ENCODE data around the gene DTYMK. TPM values are rescaled to one million over a fixed set of nuclear protein-coding genes. Genes with fewer than 3 reads are reported as not detected.
A peak's percentile ranks its signal among the peaks of the same experiment; 100 is the strongest.
"Not testable (repeated sequence)": the region's sequence is repeated elsewhere in the genome, so short reads cannot be mapped to it uniquely, and the experiment has no call there.

DTYMK gene
- polyA plus RNA-seq, 1 of the 3 experiments (the other 2 are of a cell fraction), result 51.1 TPM

GRCh38 chr2:241665731-241666440 lies 20.7 kb downstream of the DTYMK start:
- CTCF ChIA-PET, result interaction anchor here (0.5 to 3.3 kb wide), 17 partner anchors 10 to 826 kb away, joined by 3 to 32 read pairs (median 4); partner anchors contain the start of genes ATG4B, D2HGDH and DTYMK
- H3K27me3 ChIP-seq (ENCODE audit: insufficient read depth), result no peaks in the 10 kb centered on the region
- no peak overlapping the region for H3K4me3 ChIP-seq (ENCODE audit: low read depth in 2 of 2, low read length in 1 of 2)
- TF ChIP-seq PBX3 (IDR thresholded peaks at IDR 0.05), result peak; percentile 41
- TF ChIP-seq TEAD4 (IDR thresholded peaks at IDR 0.05; ENCODE audit: borderline replicate concordance, insufficient read depth), result no peak
- no peak for TF ChIP-seq JUND (IDR thresholded peaks at IDR 0.05)
- no peak for TF ChIP-seq USF1 (IDR thresholded peaks at IDR 0.05; ENCODE audit: borderline replicate concordance, low read depth)
- TF ChIP-seq RAD21 (IDR thresholded peaks at IDR 0.05; ENCODE audit: low read length), result no peak
- no peak for TF ChIP-seq CHD2 (IDR thresholded peaks at IDR 0.05; ENCODE audit: low read length, partially characterized antibody)
- H3K4me2 ChIP-seq, result peak overlapping the region; percentile 44; the same call in 1 of the 2 replicates
- H3K27ac ChIP-seq (ENCODE audit: low read depth in 2 of 2, low read length in 1 of 2), result peak overlapping the region; percentile 45 to 87; a peak in 3 of 4 replicates
- H2AFZ ChIP-seq (ENCODE audit: low read depth), result no peak overlapping the region
- POLR2A ChIA-PET, result interaction anchor here (0.6 kb wide), 2 partner anchors 13 to 231 kb away, joined by 3 read pairs; no protein-coding TSS in a partner anchor
- peaks cover 18 to 40% of the 10 kb centered on the region in 2 experiments for H3K36me3 ChIP-seq (replicated peaks in 1 of 2; ENCODE audit: control insufficient read depth in 1 of 2, insufficient read depth in 2 of 2, low read length in 1 of 2)
- no peak overlapping the region for H3K9ac ChIP-seq
- no peak for DNase-seq
- H4K20me1 ChIP-seq (ENCODE audit: insufficient read depth), result peaks cover 7% of the 10 kb centered on the region
- 74% methylated on average over 23 of the region's 23 CpGs for WGBS (ENCODE audit: low lambda C conversion rate)
- H3F3A ChIP-seq (replicated peaks; ENCODE audit: insufficient read depth), result peaks cover 24% of the 10 kb centered on the region
- no peaks in the 10 kb centered on the region for H3K9me3 ChIP-seq
- no peaks in the 10 kb centered on the region for H3K9me2 ChIP-seq
- peaks cover 10 to 21% of the 10 kb centered on the region in 2 experiments; a peak in 2 of 4 replicates for H3K4me1 ChIP-seq (ENCODE audit: control insufficient read depth in 1 of 2, insufficient read depth in 2 of 2, low read depth in 1 of 2, low read length in 1 of 2)
- no peaks in the 10 kb centered on the region for H3K79me2 ChIP-seq (ENCODE audit: insufficient read depth)

GRCh38 chr2:241662731-241663130 lies 23.9 kb downstream of the DTYMK start:
- H3K27ac ChIP-seq (ENCODE audit: low read depth in 2 of 2, low read length in 1 of 2); H3K79me2 ChIP-seq (ENCODE audit: insufficient read depth); H3K27me3 ChIP-seq (ENCODE audit: insufficient read depth); H3K4me2 ChIP-seq; H3K9me3 ChIP-seq; H3K9ac ChIP-seq; H3K4me3 ChIP-seq (ENCODE audit: low read depth in 2 of 2, low read length in 1 of 2); H2AFZ ChIP-seq (ENCODE audit: low read depth); DNase-seq; H3K9me2 ChIP-seq: not testable (repeated sequence)
- Histone ChIP-seq H3K4me1 (ENCODE audit: control insufficient read depth in 1 of 2, insufficient read depth in 2 of 2, low read depth in 1 of 2, low read length in 1 of 2) (peaks cover 10 to 21% of the 10 kb centered on the region in 2 experiments; a peak in 2 of 4 replicates), H3K36me3 (replicated peaks in 1 of 2; ENCODE audit: control insufficient read depth in 1 of 2, insufficient read depth in 2 of 2, low read length in 1 of 2) (peaks cover 21 to 33% of the 10 kb centered on the region in 2 experiments), H4K20me1 (ENCODE audit: insufficient read depth) (peaks cover 11% of the 10 kb centered on the region), H3F3A (replicated peaks; ENCODE audit: insufficient read depth) (peaks cover 24% of the 10 kb centered on the region)
- WGBS (ENCODE audit: low lambda C conversion rate), result 96% methylated on average over 24 of the region's 24 CpGs
- CTCF ChIA-PET, result interaction anchor here (2.6 to 7.5 kb wide), 2 partner anchors 17 to 216 kb away, joined by 7 to 77 read pairs; no protein-coding TSS in a partner anchor
- POLR2A ChIA-PET, result interaction anchor here (0.7 kb wide), 1 partner anchor 53 kb away, joined by 3 read pairs; no protein-coding TSS in a partner anchor
